Suprapubic skin (tissue), 3 donors: ENCODE results near the gene DOK6.

Source experiments
- CTCF ChIP-seq, 2 donors: fragments of 200-600 bp in 1 of 2; fragments of 450-650 bp in 1 of 2; sonication (generic) in 1 of 2; IDR thresholded peaks; one replicate each; pipeline ENCODE4 v1.5.1; 2016 to 2019; ENCODE audit warnings: antibody characterized with exemption in 2 of 2, mild to moderate bottlenecking in 1 of 2, moderate library complexity in 1 of 2
- POLR2A ChIP-seq, 2 donors: fragments of 450-650 bp; IDR thresholded peaks; one replicate each; pipeline ENCODE4 v1.6.1; 2017; ENCODE audit warnings: antibody characterized with exemption in 2 of 2, mild to moderate bottlenecking in 2 of 2, moderate library complexity in 2 of 2

- TF ChIP-seq CTCF (IDR thresholded peaks at IDR 0.05) (no peak), POLR2A (IDR thresholded peaks at IDR 0.05) (no peak)
These were observed 479.4 kb downstream of the DOK6 start for GRCh38 chr18:69880083-69880482.
